Ishikawa (cell line): ENCODE measurements around the gene ENO1.

ENCODE experiments used
- CEBPB ChIP-seq: IDR thresholded peaks from 2 replicates; pipeline ENCODE4 v1.6.1; 2012
- CREB1 ChIP-seq: IDR thresholded peaks from 2 replicates; pipeline ENCODE4 v1.6.1; 2012; ENCODE audit warnings: low read depth
- EGR1 ChIP-seq: IDR thresholded peaks from 2 replicates; pipeline ENCODE4 v1.6.1; 2012
- EP300 ChIP-seq: IDR thresholded peaks from 2 replicates; pipeline ENCODE4 v1.6.1; 2012; ENCODE audit warnings: borderline replicate concordance
- FOXM1 ChIP-seq: IDR thresholded peaks from 2 replicates; pipeline ENCODE4 v1.6.1; 2012; ENCODE audit warnings: low read depth, borderline replicate concordance
- MAX ChIP-seq: IDR thresholded peaks from 2 replicates; pipeline ENCODE4 v1.6.1; 2012
- NFIC ChIP-seq: IDR thresholded peaks from 2 replicates; pipeline ENCODE4 v1.6.1; 2012
- RAD21 ChIP-seq: IDR thresholded peaks from 2 replicates; pipeline ENCODE4 v1.6.1; 2012; ENCODE audit warnings: low read depth
- TAF1 ChIP-seq: IDR thresholded peaks from 2 replicates; pipeline ENCODE4 v1.6.1; 2012; ENCODE audit warnings: low read depth, mild to moderate bottlenecking
- TCF12 ChIP-seq: IDR thresholded peaks from 2 replicates; pipeline ENCODE4 v1.6.1; 2012; ENCODE audit warnings: low read depth
- TEAD4 ChIP-seq: IDR thresholded peaks from 2 replicates; pipeline ENCODE4 v1.6.1; 2012
- YY1 ChIP-seq: IDR thresholded peaks from 2 replicates; pipeline ENCODE4 v1.6.1; 2012; ENCODE audit warnings: low read depth
- ZBTB7A ChIP-seq: IDR thresholded peaks from 2 replicates; pipeline ENCODE4 v1.6.1; 2012; ENCODE audit warnings: low read depth
- TF ChIP-seq, protein P1 (sequence below): IDR thresholded peaks from 2 replicates; pipeline ENCODE4 v1.6.1; 2012
- TF ChIP-seq, protein P2 (sequence below): IDR thresholded peaks from 2 replicates; pipeline ENCODE4 v1.6.1; 2012; ENCODE audit warnings: low read depth, mild to moderate bottlenecking

Gene ENO1

DNA sequence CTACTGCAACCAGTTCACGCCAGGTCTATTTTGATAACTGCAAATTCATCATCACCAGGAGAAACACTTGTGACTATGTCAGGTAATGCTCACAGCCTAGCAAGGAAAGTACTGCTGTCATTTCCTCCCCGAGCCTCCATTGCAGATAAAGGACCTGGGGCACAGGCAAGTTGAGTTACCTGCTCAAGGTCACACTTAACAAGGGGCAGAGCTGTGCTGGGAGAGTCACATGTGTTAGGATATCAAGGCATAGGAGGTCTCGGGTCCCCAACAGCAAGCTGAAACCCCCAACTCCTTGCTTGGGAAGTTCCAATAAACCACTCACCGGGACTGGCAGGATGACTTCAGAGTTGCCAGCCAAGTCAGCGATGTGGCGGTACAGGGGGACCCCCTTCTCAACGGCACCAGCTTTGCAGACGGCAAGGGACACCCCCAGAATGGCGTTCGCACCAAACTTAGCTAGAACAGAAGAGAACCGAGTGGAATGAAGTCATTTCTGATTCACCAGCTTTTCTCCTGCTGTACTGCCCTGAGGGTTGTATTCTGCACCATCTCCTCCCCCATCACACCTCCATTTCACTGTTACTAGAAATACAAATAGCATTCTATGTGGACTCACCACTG, 11.6 kb downstream of the ENO1 start:
- TF ChIP-seq YY1: no peak
- no peak for TF ChIP-seq TAF1
- no peak for TF ChIP-seq CREB1
- no peak for TF ChIP-seq EGR1
- no peak for TF ChIP-seq FOXM1
- TF ChIP-seq CEBPB: no peak
- TF ChIP-seq TEAD4: no peak
- TF ChIP-seq ZBTB7A: no peak
- no peak for TF ChIP-seq EP300
- TF ChIP-seq, protein P1, sequence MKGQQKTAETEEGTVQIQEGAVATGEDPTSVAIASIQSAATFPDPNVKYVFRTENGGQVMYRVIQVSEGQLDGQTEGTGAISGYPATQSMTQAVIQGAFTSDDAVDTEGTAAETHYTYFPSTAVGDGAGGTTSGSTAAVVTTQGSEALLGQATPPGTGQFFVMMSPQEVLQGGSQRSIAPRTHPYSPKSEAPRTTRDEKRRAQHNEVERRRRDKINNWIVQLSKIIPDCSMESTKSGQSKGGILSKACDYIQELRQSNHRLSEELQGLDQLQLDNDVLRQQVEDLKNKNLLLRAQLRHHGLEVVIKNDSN: no peak
- no peak for TF ChIP-seq NFIC
- TF ChIP-seq MAX: no peak
- TF ChIP-seq RAD21: no peak
- TF ChIP-seq TCF12: no peak
- TF ChIP-seq, protein P2, sequence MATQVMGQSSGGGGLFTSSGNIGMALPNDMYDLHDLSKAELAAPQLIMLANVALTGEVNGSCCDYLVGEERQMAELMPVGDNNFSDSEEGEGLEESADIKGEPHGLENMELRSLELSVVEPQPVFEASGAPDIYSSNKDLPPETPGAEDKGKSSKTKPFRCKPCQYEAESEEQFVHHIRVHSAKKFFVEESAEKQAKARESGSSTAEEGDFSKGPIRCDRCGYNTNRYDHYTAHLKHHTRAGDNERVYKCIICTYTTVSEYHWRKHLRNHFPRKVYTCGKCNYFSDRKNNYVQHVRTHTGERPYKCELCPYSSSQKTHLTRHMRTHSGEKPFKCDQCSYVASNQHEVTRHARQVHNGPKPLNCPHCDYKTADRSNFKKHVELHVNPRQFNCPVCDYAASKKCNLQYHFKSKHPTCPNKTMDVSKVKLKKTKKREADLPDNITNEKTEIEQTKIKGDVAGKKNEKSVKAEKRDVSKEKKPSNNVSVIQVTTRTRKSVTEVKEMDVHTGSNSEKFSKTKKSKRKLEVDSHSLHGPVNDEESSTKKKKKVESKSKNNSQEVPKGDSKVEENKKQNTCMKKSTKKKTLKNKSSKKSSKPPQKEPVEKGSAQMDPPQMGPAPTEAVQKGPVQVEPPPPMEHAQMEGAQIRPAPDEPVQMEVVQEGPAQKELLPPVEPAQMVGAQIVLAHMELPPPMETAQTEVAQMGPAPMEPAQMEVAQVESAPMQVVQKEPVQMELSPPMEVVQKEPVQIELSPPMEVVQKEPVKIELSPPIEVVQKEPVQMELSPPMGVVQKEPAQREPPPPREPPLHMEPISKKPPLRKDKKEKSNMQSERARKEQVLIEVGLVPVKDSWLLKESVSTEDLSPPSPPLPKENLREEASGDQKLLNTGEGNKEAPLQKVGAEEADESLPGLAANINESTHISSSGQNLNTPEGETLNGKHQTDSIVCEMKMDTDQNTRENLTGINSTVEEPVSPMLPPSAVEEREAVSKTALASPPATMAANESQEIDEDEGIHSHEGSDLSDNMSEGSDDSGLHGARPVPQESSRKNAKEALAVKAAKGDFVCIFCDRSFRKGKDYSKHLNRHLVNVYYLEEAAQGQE: no peak

GRCh38 chr1:8866173-8866791, 12.2 kb downstream of the ENO1 start:
- TF ChIP-seq ZBTB7A: no peak
- no peak for TF ChIP-seq RAD21
- TF ChIP-seq TAF1: no peak
- TF ChIP-seq EGR1: no peak
- no peak for TF ChIP-seq YY1
- no peak for TF ChIP-seq MAX

GRCh38 chr1:8864713-8865344, 13.7 kb downstream of the ENO1 start:
- no peak for TF ChIP-seq TEAD4
- no peak for TF ChIP-seq TCF12
- TF ChIP-seq, protein P1: no peak
- no peak for TF ChIP-seq EGR1
- TF ChIP-seq FOXM1: no peak
- no peak for TF ChIP-seq EP300
- TF ChIP-seq, protein P2: no peak
- TF ChIP-seq MAX: no peak

DNA sequence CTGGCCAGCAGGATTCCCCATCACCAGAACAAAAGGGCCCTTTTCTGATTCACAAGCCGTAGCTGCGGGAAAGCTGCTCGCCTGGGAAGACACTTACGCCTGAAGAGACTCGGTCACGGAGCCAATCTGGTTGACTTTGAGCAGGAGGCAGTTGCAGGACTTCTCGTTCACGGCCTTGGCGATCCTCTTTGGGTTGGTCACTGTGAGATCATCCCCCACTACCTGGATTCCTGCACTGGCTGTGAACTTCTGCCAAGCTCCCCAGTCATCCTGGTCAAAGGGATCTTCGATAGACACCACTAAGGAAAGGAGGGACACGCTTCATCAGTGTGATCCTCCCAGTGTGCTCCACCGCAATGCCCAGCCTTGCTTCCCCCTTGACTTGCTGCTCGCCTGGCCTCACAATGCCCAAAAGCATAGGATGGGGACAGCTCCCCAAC, 14.7 kb downstream of the ENO1 start:
- TF ChIP-seq CEBPB: no peak
- TF ChIP-seq ZBTB7A: no peak
- TF ChIP-seq YY1: no peak
- TF ChIP-seq, protein P1: no peak
- TF ChIP-seq RAD21: no peak
- TF ChIP-seq, protein P2: no peak
- TF ChIP-seq FOXM1: no peak
- TF ChIP-seq TAF1: no peak
- TF ChIP-seq NFIC: no peak
- TF ChIP-seq EGR1: no peak
- no peak for TF ChIP-seq EP300
- TF ChIP-seq TEAD4: no peak
- no peak for TF ChIP-seq MAX
- TF ChIP-seq TCF12: no peak
- no peak for TF ChIP-seq CREB1
